NCI-H524 (cell line): Measurements from ENCODE around the gene RMI2.
A peak's percentile ranks its signal among the peaks of the same experiment; 100 is the strongest.

Experiments used
- DNase-seq, 2 experiments: peaks; one replicate each; lab custom pipeline; 2025; lab: John Stamatoyannopoulos, UW

Gene RMI2

DNA sequence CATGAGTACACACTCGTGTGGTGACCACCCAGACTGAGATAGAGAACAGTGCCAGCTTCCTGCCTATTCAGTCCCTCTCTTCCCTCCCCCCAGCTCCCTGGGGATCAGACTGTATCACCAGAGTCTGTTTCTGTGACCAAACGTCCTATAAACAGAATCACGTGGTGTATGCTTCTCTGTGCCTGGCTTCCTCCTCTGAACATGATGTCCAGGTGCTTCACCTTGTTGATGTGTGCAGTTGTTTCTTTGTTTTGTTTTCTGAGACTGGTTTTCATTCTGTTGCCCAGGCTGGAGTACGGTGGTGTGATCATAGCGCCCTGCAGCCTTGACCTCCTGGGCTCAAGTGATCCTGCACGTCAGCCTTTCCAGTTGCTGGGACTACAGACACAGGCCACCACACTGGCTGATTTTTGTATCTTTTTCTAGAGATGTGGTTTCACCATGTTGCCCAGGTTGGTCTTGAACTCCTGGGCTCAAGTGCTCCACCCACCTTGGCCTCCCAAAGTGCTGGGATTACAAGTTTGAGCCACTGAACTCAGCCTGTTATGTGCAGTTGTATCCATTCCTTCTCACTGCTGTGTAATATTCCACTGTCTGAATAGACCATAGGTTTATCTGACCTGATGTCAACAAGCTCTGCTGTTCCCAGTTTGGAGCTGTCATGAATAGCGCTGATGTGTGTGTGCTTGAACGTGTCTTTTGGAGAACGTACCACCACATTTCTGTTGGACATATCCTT, 35.2 kb upstream of the RMI2 start:
- DNase-seq: no peak

DNA sequence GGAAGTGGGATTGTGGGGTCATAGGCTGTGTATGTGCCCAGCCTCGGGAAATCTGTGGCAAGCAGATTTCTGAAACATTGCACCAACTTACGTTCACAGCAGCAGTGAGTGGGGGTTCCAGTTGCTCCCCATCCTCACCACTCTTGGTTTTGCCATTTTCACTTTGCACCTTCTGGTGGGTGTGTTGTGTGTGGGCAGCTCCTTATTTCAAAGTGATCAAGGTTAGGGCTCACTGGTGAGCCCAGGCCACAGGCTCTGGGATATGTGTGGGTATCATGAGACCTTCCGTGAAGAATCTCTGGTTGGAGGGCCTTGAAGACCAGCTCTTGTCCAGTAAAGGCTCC, 34.7 kb upstream of the RMI2 start:
- DNase-seq: no peak

DNA sequence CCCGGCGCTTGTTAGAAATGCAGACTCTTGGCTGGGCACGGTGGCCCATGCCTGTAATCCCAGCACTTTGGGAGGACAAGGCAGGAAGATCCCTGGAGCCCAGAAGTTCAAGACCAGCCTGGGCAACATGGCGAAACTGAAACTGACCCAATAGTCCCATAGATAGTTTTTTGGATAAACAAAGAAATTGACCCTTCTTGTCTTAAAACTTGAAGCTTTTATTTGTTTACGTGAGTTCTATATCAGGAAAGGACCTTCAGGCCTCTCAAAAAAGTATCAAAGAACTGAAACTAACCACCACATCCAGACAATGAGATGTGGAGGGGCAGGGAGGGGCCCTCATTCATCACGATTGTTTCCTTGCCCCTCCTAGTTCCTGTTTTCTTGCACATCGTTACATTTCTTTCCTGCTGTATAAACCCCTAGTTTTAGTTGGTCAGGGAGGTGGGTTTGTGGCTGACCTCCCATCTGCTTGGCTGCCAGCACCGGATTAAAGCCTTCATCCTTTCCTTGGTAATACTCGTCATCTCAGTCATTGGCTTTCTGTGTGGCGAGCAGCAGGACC, 34.2 kb upstream of the RMI2 start:
- no peak for DNase-seq

DNA sequence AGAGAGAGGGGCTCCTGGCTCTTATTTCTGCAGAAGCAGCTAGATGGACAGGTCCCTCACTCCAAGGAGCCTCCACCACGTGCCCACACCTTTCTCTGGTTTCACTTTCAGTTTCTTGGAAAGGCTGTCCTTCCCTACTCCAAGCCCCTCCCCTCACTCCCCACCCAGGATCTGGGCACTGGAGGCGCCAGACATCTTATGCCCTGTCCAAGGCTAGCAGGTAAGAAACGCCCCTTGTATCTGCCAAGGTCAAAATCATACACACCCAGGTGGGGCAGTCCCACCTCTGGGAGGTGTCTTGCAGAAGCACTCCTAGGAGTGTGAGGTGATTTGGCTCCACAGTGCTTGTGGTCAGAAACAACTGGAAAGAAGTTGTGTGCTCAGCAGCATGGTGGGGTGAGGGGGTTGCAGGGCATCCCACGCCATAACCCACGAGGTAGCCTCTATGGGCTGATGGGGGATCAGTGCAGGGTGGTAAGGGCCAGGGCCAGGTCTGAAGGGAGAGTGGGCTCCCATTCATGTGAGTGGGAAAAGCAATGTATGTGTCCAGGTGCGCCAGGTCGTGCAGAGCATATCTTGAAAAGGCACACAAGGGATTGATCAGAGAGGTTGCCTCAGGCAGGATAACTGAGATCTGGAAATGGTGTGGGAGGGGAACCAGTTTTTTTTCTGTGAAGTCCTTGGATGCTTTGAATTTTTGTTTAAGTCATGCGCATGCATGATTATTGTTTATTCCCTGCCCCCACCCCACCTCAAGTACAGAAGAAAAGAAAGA, 32.4 kb upstream of the RMI2 start:
- no peak for DNase-seq

DNA sequence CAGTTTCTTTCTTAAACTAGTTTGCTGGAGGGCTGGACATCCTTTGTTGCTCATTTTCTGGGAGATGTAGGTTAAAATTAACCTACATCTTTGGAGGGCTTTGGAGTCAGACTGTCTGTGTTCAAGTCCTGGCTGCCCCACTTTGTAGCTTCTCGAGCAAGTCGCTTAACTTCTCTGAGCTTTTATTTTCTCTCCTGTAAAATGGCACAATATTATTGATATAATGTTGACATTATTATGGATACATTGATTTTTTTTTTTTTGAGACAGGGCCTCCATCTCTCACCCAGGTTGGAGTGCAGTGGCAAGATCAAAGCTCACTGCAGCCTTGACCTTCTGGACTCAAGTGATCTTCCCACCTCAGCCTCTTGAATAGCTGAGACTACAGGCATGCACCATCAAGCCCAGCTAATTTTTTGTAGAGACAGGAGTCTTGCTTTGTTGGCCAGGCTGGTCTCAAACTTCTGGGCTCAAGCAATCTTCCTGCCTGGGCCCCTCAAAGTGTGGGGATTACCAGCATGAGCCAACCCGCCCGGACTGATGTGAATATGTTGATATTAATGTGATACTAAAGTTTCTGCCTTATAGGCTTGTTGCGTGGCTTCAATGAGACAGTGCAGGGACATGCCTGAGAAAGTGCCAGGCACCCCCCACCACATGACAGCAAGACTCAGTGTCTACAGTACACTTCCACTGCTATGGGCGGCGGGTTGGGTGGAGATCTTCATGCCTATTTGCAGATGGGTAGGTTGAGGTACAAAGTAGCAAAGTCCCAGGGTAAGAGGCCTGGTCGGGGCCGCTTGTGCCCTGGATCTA, 31.6 kb upstream of the RMI2 start:
- no peak for DNase-seq

DNA sequence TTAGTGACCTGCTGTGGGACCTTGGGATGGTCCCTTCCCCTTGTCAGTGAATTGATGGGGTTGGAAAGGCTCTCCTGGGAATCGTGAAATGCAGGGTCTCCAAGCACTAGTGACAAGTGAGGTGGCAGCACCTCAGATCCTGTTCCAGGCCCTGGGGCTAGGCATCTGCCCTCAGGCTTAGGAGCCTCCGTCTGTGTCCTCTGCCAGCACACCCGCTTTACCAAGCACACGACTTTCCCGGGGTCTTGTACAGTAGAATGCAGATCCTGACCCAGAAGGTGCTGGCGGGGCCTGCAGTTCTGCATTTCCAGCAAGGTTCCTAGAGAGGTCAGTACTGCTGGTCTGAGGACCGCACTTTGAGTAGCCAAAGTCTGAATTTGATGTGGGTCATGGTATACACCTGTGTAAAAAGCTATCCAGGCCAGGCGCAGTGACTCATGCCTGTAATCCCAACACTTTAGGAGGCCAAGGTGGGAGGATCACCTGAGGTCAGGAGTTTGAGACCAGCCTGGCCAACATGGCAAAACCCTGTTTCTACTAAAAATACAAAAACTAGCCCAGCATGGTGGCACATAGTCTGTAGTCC, 30.9 kb upstream of the RMI2 start:
- DNase-seq: no peak

DNA sequence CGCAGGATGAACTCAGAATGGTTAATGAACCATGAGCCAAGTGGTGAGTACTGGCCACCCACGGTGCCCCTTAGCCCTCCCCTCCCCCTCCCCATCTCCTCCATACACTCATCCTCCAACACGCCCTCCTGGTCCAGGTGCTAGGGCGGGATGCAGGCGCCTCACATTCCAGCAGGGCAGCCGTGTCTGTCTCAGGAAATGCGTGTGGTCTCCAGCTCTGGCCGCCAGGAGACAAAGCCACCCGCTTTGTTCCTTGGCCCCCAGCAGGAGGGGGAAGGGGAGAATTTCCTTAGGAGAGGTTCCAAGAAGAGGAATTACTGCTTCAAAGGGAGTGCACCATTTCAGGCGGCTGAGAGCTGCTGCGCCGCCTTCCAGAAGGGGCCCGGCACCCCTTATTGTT, 29.7 kb upstream of the RMI2 start:
- DNase-seq: no peak

DNA sequence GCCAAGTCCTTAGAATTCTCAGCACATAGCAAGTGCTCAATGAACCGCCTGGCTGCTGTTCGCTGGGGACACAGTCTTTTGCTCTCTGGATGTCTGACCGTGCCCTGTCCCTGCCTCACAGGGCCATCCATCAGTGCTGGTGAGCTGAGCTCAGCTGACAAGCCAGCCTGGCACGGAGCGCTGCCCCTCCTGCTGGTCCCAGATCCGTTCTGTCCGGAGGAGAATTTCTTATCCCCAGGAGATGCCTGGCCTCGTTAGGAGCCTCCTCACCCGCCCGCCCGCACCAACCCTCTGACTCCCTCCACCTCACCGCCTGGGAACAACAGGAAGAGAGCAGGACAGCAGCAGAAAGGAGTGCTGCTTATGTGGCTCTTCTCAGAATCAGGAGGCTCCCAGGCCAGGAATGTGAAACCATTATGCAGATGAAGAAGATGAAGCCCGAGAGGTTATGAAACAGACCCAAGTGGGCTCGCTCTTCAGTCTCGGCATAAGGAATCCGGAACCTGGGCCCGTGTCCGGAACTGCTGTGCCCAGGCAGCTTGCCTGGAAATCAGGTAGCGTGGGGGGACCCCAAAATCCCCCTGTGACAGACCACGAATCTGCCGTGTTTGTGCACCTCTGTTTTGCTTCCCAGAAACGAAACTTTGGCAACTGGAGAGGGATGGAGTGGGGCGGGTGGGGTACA, 28.8 kb upstream of the RMI2 start:
- no peak for DNase-seq

DNA sequence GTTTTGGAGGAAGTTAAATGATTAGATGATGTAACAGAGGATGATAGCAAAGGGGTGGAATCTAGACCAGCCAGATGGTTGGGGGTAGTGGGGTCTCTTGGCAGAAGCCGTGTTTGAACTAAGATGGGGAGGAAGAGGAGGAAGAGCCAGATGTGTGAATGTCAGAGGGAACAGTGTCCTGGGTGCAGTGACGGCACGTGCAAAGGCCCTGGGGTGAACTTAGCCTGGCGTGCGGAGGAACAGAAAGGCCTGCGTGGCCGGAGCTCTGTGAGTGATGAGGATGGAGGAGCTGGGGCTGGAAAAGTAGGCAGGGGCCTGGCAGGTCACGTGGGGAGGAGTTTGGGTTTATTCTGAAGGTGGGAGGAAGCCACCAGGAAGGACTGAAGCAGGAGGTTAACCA, 26.4 kb upstream of the RMI2 start:
- DNase-seq: no peak

DNA sequence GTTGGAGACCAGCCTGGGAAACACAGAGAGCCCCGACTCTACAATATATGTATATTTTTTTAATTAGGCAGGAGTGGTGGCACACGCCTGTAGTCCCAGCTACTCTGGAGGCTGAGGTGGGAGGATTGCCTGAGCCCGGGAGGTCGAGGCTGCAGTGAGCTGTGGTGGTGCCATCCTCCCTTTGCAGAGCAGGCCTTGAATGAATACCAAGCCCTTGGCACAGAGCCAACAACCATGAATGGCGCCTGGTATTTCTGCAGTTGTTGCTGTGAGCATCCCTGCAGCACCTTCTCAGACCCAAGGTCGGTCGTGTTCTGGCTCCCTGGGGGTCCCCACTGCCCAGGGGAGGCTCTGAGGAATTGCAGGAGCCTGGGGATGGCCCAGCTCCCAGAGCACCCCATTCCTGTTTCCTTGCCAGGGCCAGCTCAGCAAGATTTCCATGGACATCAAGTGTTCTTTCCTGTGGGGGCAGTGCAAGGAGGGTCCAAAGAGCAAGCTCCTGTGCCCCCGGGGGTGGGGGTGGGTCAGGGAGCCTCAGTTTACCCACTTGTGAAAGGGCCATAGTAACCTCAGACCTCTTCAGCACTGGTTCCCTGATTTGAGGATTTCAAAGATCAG, 25.6 kb upstream of the RMI2 start:
- peak in 1 of 2 experiments; percentile 16 for DNase-seq

DNA sequence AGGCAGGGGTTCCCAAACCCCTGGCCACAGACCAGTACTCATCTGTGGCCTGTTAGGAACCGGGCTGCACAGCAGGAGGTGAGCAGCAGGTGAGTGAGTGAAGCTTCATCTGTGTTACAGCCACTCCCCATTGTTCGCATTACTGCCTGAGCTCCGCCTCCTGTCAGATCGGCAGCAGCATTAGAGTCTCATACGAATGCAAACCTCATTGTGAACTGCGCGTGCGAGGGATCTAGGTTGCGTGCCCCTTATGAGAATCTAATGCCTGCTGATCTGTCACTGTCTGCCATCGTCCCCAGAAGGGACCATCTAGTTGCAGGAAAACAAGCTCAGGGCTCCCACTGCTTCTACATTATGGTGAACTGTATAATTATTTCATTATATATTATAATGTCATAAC, 25.1 kb upstream of the RMI2 start:
- peak in 1 of 2 experiments; percentile 22 for DNase-seq

DNA sequence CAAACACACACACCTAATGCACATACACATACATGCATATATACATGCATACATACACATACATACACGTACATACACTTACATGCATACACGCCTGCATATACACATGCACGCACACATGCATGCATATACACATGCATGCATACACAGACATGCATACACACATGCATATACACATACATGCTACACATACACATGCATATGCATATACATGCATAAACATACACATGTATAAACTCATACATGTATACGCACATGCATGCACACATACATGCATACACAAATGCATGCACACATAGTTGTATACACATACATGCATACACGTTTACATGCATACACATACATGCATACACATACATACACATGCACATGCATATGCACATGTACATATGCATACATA, 23.6 kb upstream of the RMI2 start:
- no peak for DNase-seq

DNA sequence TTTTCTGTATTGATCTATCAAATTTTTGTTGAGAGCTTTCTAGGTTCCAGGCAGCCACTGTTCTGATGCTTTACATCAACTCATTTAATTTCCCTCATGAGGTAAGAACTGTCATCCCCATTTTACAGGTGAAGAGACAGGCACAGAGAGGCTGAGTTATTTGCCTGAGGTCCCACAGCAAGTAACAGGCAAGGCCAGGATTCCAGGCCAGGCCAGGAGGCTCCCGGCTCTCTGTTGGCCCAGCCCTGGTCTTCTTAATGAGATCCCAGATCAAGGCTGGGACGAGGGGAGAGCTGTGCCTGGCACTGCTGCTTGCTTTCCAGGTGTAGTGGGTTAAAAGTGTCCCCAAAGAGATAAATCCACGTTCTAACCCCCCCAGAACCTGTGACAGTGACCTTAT, 22.4 kb upstream of the RMI2 start:
- no peak for DNase-seq

DNA sequence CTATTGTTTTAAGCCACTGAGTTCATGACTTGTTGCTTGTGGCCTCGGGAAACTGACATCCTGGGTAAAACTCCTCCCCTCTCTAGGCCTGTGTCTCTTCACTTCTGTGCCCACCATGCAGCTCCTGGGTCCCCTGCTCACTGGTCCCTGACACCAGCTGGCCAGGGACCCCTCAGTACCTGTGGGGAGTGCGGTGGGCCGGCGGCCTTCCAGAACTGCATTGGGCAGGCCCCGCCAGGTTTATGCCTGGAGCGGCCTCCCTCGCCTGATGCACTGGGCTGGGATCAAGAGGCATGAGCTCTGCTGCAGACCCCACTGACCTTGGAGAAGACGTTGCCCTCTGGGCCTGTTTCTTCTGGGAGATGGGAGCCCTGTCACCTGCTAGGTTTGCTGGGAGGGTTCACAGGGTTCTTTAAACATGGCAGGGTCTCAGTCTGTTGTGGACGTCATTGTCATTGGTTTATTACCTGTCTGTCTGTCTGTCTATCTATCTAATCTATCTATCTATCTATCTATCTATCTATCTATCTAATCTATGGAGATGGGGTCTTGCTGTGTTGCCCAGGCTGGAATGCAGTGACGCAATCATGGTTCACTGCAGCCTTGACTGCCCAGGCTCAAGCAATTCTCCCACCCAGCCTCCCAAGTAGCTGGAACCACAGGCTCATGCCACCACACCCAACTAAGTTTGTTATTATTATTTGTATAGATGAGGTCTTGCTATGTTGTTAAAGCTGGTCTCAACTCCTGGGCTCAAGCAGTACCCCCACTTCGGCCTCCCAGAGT, 21.5 kb upstream of the RMI2 start:
- no peak for DNase-seq

DNA sequence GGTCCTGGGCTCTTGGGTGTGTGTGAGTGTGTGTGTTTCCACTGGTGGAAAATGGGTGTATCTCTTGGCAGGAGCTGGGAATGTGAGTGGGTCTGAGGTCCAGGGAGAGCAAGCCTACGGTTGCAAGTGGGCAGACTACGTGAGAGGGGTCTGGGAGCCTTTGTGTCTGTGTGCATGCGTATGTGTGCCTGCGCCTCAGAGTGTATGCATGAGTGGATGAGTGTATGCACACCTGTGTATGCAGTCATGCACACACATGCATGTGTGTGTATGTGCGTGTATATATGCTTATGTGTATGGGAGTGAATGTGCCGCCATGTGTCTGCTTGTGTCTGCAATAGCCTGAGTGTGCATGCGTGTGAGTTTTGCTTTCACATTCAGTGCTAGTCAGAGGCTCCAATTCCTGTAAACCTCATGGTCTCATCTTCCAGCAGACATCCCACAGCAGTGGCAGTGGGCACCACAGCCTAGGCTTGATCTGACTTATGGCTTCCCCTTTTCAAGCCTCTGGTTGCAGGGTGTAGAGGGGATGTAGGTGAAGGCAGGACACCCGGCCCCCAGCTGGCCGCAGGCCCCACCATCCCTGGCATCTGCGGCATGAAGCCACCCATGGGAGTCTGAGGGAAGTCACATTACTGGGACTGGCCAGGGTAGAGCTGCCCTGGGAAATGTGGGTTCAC, 19.7 kb upstream of the RMI2 start:
- no peak for DNase-seq

DNA sequence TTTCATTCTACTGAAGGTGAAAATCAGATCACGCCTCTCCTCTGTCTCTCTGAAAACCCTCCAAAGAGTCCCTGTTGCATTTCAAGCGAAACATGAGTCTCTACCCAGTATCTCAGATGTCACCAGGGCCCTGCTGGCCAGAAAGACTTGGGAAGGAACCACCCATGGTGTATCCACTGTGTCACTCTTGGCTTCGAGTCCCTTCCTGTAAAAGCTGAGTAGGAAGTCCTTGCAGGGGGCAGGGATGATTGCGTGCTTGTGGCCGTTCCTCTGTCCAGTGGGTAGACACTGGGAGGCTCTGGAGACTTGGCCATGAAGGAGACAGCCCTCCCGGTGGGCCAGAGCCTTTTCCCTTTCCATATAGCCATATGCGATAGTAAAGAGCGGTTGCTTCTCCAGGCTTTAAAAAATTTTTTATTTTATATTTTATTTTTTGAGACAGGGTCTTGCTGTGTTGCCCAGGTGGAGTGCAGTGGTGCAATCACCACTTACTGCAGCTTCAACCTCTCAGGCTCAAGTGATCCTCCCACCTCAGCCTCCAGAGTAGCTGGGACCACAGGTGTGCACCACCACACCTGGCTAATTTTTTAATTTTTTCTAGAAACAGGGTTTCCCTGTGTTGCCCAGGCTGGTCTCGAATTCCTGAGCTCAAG, 19.0 kb upstream of the RMI2 start:
- DNase-seq: no peak

DNA sequence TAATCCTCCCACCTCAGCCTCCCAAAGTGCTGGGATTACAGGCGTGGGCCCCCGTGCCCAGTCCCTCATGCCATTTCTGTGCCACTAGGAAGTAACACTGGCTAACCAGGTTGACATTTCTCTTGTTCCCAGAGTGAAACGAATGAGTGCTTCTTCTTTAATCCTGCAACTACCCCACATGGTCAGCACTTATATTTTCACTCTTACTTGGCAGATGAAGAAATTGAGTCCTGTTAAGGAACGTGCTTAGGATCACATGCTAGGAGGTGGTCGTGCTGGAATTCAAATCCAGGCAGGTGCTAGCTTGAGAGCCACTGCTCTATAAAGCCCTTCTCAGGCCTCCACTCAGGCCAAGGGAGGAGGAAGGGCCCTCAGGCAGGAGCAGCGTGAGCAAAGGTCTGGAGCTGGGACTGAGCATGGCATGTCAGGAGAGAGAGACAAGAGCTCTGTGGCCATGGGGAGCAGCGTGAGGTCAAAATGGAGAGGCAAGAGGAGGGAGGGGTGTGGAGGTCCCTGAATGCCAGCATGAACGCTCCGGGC, 18.5 kb upstream of the RMI2 start:
- no peak for DNase-seq

DNA sequence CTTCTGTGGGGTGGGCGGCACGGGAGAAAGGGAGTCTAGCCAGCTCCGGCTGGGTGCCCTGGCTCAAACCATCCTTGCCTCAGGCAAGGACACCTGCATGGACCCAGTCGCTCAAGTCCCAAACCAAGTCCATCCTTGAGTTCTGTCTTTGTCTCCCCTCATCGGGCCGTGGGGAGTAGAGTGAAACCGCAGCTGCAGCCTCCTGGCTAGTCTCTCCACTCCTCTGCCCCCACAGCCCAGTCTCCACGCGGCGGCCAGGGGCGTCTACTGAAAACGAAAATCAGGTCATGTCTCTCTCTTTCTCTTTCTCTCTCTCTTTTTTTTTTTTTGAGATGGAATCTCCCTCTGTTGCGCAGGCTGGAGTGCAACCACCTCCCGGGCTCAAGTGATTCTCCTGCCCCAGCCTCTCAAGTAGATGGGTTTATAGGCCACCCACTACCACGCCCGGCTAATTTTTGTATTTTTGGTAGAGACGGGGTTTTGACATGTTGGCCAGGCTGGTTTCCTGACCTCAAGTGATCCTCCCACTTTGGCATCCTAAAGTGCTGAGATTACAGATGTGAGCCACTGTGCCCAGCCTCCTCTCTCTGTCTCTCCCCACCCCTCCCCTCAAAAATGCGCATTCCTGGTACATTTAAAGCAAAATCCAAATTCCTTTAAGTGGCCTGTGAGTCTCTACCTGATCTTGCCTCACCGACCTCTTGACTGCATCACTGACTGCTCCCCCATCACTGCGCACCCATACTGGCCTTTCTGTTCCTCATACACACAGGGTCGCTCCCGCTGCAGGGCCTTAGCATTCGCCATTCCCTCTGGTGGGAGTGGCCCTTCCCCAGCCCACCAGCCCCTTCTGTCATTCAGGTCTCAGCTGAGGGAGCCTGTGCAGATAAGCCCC, 17.7 kb upstream of the RMI2 start:
- no peak for DNase-seq
